ENCODE measurements around the gene GRIN3A.

- TF ChIP-seq EZH2phosphoT487 (conservative IDR thresholded peaks at IDR 0.05; ENCODE audit: low read length) (no peak), CTCF (IDR thresholded peaks at IDR 0.05; ENCODE audit: insufficient read depth, low read length, poor library complexity, severe bottlenecking) (no peak)
These were observed 63.1 kb downstream of the GRIN3A start for GRCh38 chr9:101675341-101675740.
